C4-2B (cell line): ENCODE results near the gene DLX3.

ENCODE experiments used
- H3K27ac ChIP-seq: fragments of 450-650 bp; 2 replicates; pipeline ENCODE4 v1.5.1; 2017
- ZFX ChIP-seq: fragments of 450-650 bp; IDR thresholded peaks from 2 replicates; pipeline ENCODE4 v1.6.1; 2017
- TF ChIP-seq, protein P1 (sequence below): fragments of 450-650 bp; conservative IDR thresholded peaks from 2 replicates; pipeline ENCODE4 v1.5.1; 2017; ENCODE audit warnings: mild to moderate bottlenecking

DLX3 gene

DNA sequence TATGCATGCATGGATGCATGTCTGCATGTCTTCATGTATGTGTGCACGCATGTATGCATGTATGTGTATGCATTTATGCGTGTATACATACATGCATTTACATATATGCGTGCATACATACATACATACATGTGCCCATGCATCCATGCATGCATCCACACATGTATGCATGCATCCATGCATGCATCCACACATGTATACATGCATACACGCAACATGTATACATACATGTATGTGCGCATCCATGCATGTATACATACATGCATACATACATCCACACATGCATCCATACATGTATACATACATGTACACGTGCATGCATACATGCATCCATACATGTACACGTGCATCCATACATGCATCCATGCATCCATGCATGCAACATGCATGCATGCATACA, 29.8 kb upstream of the DLX3 start:
- no peak overlapping the region for H3K27ac ChIP-seq

DNA sequence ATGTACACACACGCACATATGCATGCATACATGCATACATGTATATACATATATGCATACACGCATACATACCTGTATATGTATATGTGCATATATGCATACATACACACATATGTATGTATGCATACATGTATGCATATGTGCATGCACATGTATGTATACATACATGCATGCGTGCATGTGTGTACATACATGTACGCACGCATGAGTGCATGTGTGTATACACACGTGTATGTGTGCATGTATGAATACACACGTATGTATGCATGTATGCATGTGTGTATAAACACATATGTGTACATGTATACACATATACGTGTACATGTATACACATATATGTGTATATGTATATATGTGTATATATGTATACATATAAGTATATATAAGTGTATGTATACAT, 28.5 kb upstream of the DLX3 start:
- no peak for TF ChIP-seq ZFX
- TF ChIP-seq, protein P1, sequence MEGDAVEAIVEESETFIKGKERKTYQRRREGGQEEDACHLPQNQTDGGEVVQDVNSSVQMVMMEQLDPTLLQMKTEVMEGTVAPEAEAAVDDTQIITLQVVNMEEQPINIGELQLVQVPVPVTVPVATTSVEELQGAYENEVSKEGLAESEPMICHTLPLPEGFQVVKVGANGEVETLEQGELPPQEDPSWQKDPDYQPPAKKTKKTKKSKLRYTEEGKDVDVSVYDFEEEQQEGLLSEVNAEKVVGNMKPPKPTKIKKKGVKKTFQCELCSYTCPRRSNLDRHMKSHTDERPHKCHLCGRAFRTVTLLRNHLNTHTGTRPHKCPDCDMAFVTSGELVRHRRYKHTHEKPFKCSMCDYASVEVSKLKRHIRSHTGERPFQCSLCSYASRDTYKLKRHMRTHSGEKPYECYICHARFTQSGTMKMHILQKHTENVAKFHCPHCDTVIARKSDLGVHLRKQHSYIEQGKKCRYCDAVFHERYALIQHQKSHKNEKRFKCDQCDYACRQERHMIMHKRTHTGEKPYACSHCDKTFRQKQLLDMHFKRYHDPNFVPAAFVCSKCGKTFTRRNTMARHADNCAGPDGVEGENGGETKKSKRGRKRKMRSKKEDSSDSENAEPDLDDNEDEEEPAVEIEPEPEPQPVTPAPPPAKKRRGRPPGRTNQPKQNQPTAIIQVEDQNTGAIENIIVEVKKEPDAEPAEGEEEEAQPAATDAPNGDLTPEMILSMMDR: no peak
- H3K27ac ChIP-seq: no peak overlapping the region

More for the DNA sequence above, 29.8 kb upstream of the DLX3 start:
- TF ChIP-seq, protein P1: no peak
- no peak for TF ChIP-seq ZFX

DNA sequence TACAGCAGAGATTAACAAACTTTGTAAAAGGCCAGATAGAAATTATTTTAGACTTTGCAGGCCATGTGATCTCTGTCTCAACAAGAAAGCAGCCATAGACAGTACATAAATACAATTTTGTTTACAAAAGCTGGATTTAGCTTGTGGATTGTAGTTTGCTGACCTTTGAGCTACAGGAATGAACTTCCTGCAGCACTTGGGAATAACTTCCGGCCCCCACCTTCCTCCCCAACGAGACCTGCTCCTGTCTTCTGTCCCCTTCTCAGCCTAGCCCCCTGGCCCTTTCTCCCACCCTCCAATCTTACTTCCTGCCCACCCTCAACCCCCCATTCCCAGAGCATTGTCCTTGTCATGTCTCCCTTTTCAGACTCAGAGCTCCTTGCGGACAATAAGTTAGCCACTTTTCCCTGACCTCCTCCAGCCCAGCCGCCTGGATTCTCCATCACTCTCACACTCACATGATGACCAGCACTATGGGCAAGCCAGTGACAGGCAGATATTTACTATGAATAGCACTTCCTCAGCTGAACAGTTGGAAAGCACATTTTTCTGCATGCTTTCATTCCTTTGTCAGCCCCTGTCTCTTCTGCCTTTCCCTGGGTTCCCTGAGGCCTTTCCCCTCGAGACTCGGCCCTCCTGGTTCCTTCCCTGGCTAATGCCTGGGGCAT, 27.6 kb upstream of the DLX3 start:
- no peak overlapping the region for H3K27ac ChIP-seq
- no peak for TF ChIP-seq ZFX
- TF ChIP-seq, protein P1: no peak

DNA sequence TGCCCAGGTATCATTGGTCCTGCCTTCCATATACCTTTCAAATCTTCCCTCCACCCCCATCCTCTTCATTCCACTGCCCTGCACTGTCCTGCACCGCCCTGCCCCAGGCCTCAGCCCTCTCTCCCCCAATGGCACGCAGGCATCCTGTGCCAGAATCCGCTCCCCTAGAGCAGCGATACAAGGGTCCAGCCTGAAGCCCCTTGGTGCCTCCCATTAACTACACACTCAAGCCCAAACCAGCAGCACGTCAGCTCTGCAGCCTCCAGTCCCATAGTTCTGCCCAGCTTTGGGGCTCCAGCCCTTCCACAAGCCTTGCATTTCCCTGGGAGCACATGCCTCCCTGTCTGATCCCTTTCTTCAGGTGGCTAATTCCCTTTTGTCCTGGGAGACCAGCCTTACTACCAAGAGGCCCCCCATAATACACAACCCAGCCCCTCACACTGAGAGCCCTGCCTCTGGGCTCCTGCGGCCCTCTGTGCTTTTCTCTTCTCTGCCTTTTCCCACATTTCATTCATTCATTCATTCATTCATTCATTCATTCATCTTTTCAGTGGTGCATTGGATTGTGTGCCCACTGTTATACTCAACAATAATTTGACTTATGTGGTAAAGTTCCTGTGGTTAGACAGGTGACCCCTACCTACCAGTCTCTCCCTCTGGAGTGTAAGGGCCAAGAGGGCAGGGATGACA, 26.8 kb upstream of the DLX3 start:
- H3K27ac ChIP-seq: no peak overlapping the region
- TF ChIP-seq ZFX: no peak
- TF ChIP-seq, protein P1: no peak

DNA sequence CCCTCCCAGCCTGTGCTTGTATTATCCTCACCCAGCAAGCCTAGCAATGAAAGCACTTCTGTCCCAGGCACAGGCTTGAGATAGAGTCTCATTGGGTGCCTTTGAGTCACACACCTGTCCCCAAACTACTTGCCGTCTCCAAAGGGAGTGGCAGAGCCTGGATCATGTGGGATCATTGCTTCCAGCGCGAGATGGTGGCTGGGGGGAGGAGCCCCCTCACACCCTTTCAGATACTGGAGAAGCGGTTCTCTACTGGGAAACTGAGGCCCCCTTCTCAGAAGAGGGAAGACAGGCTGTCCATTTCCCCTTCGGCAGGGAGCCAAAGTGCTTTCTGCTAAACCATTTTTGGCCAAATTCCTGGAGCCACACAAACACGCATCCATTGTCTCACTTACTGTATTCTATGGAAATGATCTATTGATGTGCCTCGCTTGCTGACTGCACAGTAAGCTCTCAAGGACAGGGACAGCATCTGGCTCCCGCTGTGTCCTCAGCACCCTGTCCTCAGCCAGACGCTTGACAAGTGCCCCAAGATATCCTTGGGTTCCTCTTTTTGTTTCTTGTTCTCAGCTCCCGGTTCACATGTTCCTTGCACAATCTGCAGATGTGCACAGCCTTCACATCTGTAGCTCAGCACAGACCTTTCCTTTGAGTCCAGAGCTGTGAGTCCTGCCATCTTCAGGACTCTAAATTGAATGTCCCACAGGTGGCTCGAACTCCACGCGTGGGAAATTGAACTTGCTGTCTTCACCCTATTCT, 26.0 kb upstream of the DLX3 start:
- TF ChIP-seq, protein P1: no peak
- TF ChIP-seq ZFX: no peak
- no peak overlapping the region for H3K27ac ChIP-seq

DNA sequence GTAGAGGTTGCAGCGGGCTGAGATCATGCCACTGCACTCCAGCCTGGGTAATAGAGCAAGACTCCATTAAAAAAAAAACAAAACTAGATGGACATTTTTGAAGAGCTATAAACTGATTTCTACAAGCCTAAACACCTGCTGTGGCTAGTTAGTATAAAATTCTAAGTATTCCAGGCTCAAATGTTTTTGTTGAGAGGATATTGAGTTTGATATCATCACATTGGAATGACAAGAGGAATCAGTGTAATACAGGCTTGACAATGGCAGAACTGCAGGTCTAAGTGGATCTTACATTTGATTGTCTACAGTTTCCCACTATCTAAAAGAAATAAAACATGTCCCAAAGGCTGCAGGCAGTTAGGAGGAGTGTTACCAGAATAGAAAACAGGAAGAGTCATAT, 23.9 kb upstream of the DLX3 start:
- no peak for TF ChIP-seq ZFX
- TF ChIP-seq, protein P1: no peak
- no peak overlapping the region for H3K27ac ChIP-seq

DNA sequence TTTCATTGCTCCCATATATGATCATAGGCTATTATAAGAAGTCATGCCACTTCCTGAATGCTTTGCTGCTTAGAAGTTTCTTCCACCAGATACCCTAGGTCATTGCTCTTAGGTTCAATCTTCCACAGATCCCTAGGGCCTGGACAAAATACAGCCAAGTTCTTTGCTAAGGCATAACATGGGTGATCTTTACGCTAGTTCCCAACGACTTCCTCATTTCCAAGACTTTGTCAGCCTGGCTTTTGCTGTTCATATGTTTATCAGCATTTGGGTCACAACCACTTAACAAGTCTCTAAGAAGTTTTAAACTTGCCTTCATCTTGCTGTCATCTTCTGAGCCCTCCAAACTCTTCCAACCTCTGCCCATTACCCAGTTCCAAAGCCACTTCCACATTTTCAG, 20.1 kb upstream of the DLX3 start:
- TF ChIP-seq, protein P1: no peak
- no peak for TF ChIP-seq ZFX
- no peak overlapping the region for H3K27ac ChIP-seq
